ENCODE data around the gene E4F1.

The E4F1 gene

DNA sequence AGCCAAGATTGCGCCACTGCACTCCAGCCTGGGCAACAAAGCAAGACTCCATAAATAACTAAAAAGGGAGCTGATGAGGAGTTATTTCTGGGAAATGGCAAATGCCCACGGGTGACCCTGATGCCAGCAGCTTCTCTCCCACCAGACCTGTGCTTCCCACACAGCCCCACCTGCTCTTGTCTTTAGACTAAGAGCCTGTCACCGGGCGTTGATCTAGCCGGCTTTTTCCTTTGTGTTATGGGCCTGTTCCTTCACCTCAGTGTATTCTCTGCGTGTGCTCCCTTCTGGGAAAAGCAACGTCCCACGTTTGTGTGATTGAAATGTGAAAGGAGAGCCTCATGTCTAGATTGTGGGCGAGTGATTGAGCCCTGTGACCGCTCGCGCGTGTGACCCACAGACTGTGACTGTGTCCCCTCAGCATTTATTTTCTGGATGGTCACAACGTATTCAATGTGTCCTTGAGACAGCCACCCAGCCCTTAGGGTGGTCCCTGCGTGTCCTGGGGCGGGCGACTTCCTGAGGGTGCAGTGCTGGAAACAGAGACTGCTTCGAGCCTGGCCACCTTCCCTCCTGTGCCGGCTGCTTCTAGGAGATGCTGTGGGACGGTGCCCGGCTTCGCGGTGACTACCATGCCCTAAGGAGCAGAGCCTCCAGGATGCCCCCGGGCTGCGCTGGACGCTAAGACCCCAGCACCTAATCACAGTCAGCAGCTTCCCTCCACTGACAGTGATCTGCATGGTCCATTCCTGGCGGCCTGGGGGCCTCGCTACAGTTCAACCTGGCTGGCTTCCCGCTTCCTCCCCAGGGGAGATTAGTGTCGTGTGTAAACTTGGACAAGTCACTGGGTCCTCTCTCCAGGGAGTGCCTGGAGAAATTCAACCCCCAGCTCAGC is 52.3 kb downstream of the E4F1 start:
- TF ChIP-seq, protein P1, sequence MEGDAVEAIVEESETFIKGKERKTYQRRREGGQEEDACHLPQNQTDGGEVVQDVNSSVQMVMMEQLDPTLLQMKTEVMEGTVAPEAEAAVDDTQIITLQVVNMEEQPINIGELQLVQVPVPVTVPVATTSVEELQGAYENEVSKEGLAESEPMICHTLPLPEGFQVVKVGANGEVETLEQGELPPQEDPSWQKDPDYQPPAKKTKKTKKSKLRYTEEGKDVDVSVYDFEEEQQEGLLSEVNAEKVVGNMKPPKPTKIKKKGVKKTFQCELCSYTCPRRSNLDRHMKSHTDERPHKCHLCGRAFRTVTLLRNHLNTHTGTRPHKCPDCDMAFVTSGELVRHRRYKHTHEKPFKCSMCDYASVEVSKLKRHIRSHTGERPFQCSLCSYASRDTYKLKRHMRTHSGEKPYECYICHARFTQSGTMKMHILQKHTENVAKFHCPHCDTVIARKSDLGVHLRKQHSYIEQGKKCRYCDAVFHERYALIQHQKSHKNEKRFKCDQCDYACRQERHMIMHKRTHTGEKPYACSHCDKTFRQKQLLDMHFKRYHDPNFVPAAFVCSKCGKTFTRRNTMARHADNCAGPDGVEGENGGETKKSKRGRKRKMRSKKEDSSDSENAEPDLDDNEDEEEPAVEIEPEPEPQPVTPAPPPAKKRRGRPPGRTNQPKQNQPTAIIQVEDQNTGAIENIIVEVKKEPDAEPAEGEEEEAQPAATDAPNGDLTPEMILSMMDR (IDR thresholded peaks at IDR 0.05; ENCODE audit: control extremely low read depth, extremely low read depth, low read depth, missing control alignments): no peak
- CTCF ChIA-PET: interaction anchor here (0.9 kb wide), 1 partner anchor 13 kb away, joined by 3 read pairs; no protein-coding TSS in a partner anchor
- DNase-seq (ENCODE audit: extremely low spot score): no peak
- POLR2A ChIA-PET: no interaction called here

DNA sequence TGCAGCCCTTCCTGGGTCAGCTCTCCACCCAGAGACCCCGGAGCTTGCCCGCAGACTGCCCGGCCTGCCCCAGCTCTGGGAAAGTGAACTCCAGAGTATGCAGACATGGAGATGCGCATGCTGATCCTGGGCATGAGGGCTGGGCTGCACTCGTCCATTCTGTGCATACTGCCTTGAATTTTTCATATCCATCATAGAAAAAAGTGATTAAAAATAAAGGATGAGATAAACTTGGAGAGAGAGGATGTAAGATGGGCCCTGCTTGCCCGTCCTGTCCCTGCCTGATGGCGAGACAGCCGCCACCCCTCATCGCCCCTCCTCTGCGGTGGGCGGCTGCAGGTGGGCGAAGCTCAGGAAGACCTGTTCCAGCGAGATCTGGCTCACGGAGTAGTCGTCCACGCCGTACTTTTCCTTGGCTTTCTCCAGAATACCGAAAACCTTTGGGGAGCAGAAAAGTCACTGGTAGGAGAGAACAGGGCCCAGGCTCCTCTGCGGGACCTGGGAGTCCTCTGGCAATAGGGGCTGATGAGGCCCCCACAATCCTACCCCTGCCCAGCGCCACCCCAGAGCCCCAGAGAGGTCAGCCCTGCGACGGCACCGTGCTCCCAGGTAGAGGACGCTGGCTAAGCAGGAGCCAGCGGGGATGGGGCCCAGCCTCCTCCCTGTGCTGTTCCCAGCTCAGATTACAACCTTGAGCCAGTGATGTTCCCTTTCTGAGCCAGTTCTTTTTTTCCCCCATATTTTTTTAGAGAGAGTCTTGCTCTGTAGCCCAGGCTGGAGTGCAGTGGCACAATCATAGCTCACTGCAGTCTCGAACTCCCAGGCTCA is 53.2 kb downstream of the E4F1 start:
- TF ChIP-seq, protein P1 (IDR thresholded peaks at IDR 0.05; ENCODE audit: control extremely low read depth, extremely low read depth, low read depth, missing control alignments): no peak
- ChIA-PET CTCF (interaction anchor here (0.7 kb wide), 1 partner anchor 14 kb away, joined by 3 read pairs; no protein-coding TSS in a partner anchor), POLR2A (no interaction called here)
- DNase-seq (ENCODE audit: extremely low spot score): no peak

DNA sequence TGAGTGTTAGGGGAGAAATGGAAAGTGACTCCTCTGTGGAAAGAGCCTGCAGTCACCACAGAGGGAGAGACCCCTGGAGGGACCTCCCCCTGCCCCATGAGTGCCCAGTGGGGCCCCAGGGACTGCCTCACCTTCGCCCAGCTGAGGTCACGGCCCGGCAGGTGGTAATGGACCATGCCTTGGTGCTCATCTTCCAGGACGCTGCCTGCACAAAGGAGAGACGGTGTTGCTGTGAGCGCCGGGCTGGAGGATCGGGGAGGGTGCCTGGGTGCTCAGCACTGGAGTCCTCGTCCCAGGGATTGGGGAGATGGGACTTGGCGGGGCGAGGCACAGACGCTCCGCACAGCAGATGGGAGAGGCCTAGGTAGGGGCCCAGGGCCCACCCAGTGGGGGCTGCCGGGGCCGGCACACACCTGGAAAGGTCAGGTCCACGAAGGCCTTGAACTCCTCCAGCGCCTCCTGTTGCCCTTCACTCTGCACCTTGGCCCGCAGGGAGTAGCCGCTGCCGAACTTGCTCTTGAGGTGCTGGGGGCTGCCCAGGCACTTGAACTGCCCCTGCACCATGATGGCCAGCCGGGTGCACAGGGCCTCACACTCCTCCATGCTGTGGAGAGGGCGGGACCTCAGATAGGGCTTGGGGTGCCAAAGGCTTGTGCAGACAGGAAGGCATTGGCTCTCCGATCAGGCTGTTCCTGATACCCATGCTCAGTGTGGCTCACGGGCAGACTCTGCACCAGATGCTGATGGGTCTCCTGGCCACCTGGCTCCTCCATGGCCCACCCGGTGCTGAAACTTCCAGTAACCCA is 54.3 kb downstream of the E4F1 start:
- CTCF ChIA-PET: no interaction called here
- no peak for DNase-seq (ENCODE audit: extremely low spot score)
- POLR2A ChIA-PET: no interaction called here
- TF ChIP-seq, protein P1 (IDR thresholded peaks at IDR 0.05; ENCODE audit: control extremely low read depth, extremely low read depth, low read depth, missing control alignments): no peak

DNA sequence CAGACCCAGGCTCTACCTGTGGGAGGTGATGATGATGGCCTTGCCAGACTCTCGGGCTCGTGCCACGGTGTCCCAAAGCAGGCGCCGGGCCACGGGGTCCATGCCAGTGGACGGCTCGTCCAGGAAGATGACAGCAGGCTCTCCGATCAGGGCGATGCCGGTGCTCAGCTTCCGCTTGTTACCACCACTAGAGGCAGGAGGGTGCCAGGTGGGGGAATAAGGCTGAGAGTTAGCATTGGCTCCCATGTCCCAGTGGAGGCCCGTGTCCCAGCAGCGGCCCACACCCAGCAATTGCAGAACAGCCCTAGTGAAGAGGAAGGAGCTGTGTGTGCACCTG is 54.8 kb downstream of the E4F1 start:
- no peak for DNase-seq (ENCODE audit: extremely low spot score)
- CTCF ChIA-PET: interaction anchor here (1.4 kb wide), 1 partner anchor 11 kb away, joined by 4 read pairs; no protein-coding TSS in a partner anchor
- POLR2A ChIA-PET: no interaction called here
- TF ChIP-seq, protein P1 (IDR thresholded peaks at IDR 0.05; ENCODE audit: control extremely low read depth, extremely low read depth, low read depth, missing control alignments): no peak

DNA sequence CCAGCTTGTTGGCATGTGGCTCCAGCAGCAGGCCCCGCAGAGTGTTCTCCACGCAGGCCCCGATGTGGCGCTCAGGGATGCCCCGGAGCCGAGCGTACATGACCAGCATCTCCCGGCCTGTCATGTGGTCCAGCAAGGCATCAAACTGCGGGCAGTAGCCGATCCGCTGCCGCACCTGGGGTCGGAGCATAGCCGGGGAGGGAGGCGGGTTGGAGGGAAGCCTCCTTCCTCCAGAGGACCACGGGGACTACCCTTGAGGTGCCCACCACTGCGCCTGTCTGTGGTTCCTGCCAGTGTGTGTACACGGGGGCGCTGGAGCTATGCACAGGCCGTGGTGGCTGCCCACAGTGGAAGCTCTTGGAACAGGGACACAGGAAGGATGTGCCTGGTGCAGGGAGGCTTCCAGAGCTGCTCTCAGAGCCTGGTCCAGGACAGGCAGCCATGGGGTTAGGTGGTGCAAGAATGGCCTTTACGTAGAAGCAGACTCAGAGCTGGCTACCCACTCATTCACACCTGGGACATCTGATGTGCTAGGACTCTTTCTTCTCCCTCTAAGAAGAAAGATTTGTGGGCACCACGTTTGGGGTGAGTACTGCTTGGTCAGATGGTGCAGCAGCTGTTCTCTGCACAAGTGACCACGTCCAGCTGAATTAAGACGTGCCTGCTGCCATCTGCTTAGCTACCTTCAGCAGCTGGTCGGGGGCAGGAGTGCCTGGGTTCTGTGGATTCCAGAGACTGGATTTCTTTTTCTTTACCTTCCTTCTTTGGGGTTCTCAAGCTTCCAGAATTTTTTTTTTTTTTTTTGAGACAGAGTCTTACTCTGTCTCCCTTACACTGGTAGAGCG is 55.8 kb downstream of the E4F1 start:
- CTCF ChIA-PET: interaction anchor here (1.2 to 1.5 kb wide), 3 partner anchors 10 to 158 kb away, joined by 3 to 4 read pairs (median 4); partner anchors contain the start of gene ABCA3
- TF ChIP-seq, protein P1 (IDR thresholded peaks at IDR 0.05; ENCODE audit: control extremely low read depth, extremely low read depth, low read depth, missing control alignments): no peak
- no peak for DNase-seq (ENCODE audit: extremely low spot score)
- POLR2A ChIA-PET: no interaction called here
